Measurements from ENCODE around the gene HVCN1. TPM values are rescaled to one million over a fixed set of nuclear protein-coding genes. Genes with fewer than 3 reads are reported as not detected.
"Not testable (repeated sequence)": the region's sequence is repeated elsewhere in the genome, so short reads cannot be mapped to it uniquely, and the experiment has no call there.

HVCN1 gene
- total RNA-seq, 2 experiments from 2014 or later = 16.0 to 18.7 TPM

GRCh38 chr12:110619534-110619953, 69.4 kb downstream of the HVCN1 start:
- Mint-ChIP-seq H3K9me3 (no peaks in the 10 kb centered on the region), H3K27me3 (no peaks in the 10 kb centered on the region), H3K4me3 (no peak overlapping the region), H3K27ac (no peak overlapping the region), H3K4me1 (peaks cover 8% of the 10 kb centered on the region), H3K36me3 (ENCODE audit: low read depth) (no peaks in the 10 kb centered on the region)
- ChIA-PET POLR2A (no interaction called here), CTCF (interaction anchor here (0.7 kb wide), 1 partner anchor 14 kb away, joined by 3 read pairs; no protein-coding TSS in a partner anchor)
- DNase-seq = peak; percentile 14

GRCh38 chr12:110616471-110617115, 72.3 kb downstream of the HVCN1 start:
- POLR2A ChIA-PET = no interaction called here
- Mint-ChIP-seq H3K4me3 (no peak overlapping the region), H3K4me1 (peaks cover 16% of the 10 kb centered on the region), H3K27ac (no peak overlapping the region), H3K27me3 (no peaks in the 10 kb centered on the region), H3K36me3 (ENCODE audit: low read depth) (no peaks in the 10 kb centered on the region), H3K9me3 (no peaks in the 10 kb centered on the region)
- CTCF ChIA-PET = interaction anchor here (0.9 to 3.9 kb wide), 3 partner anchors 8 to 148 kb away, joined by 3 to 16 read pairs (median 5); partner anchors contain the start of genes FAM216A and GPN3
- no peak for DNase-seq

GRCh38 chr12:110615171-110615570, 73.7 kb downstream of the HVCN1 start:
- no peak overlapping the region for H3K27ac Mint-ChIP-seq
- CTCF ChIA-PET = interaction anchor here (0.9 to 3.9 kb wide), 6 partner anchors 9 to 165 kb away, joined by 3 to 16 read pairs (median 6); partner anchors contain the start of genes ARPC3, FAM216A and GPN3

GRCh38 chr12:110613771-110614684, 74.9 kb downstream of the HVCN1 start, which contains the start of gene TCTN1:
TCTN1 (plus strand) TSS chr12:110614129; CDS start chr12:110614183, 54 bp downstream.
- Mint-ChIP-seq H3K9me3 (no peaks in the 10 kb centered on the region), H3K27ac (peak within 1 kb of the TSS; percentile 93), H3K36me3 (ENCODE audit: low read depth) (no peaks in the 10 kb centered on the region), H3K27me3 (no peaks in the 10 kb centered on the region), H3K4me1 (peaks cover 15% of the 10 kb centered on the region), H3K4me3 (peak within 1 kb of the TSS; percentile 83)
- CTCF ChIA-PET = interaction anchor here (0.7 to 3.9 kb wide), 13 partner anchors 8 to 164 kb away, joined by 3 to 16 read pairs (median 5); partner anchors contain the start of genes ARPC3, FAM216A and GPN3
- peak; percentile 98 for DNase-seq
- POLR2A ChIA-PET = interaction anchor here (0.6 to 1.1 kb wide), 3 partner anchors 8 to 113 kb away, joined by 4 to 7 read pairs (median 5); partner anchors contain the start of gene VPS29

More at GRCh38 chr12:110615171-110615570, 73.7 kb downstream of the HVCN1 start:
- Mint-ChIP-seq H3K36me3 (ENCODE audit: low read depth) (no peaks in the 10 kb centered on the region), H3K27me3 (no peaks in the 10 kb centered on the region), H3K9me3 (no peaks in the 10 kb centered on the region), H3K4me3 (peak overlapping the region; percentile 49), H3K4me1 (peaks cover 23% of the 10 kb centered on the region)
- no peak for DNase-seq
- POLR2A ChIA-PET = no interaction called here

- Mint-ChIP-seq H3K9me3 (no peaks in the 10 kb centered on the region), H3K27me3 (no peaks in the 10 kb centered on the region), H3K36me3 (ENCODE audit: low read depth) (no peaks in the 10 kb centered on the region), H3K27ac (peak overlapping the region; percentile 93), H3K4me1 (peaks cover 15% of the 10 kb centered on the region), H3K4me3 (peak overlapping the region; percentile 83)
- CTCF ChIA-PET = interaction anchor here (0.9 to 3.9 kb wide), 10 partner anchors 11 to 163 kb away, joined by 3 to 16 read pairs (median 6); partner anchors contain the start of genes ARPC3, FAM216A and GPN3
- DNase-seq = no peak
- POLR2A ChIA-PET = interaction anchor here (0.6 to 1.1 kb wide), 3 partner anchors 7 to 112 kb away, joined by 4 to 7 read pairs (median 5); partner anchors contain the start of gene VPS29
Measured at GRCh38 chr12:110613071-110613770, 75.7 kb downstream of the HVCN1 start.

GRCh38 chr12:110606253-110606611, 82.7 kb downstream of the HVCN1 start:
- H3K4me3 Mint-ChIP-seq = peak overlapping the region; percentile 73
- DNase-seq = no peak
- peaks cover 24% of the 10 kb centered on the region for H3K4me1 Mint-ChIP-seq
- H3K27me3 Mint-ChIP-seq = no peaks in the 10 kb centered on the region
- POLR2A ChIA-PET = interaction anchor here (0.7 kb wide), 1 partner anchor 8 kb away, joined by 5 read pairs; the partner anchor contains the start of gene TCTN1
- peak overlapping the region; percentile 92 for H3K27ac Mint-ChIP-seq
- no peaks in the 10 kb centered on the region for H3K36me3 Mint-ChIP-seq (ENCODE audit: low read depth)
- H3K9me3 Mint-ChIP-seq = no peaks in the 10 kb centered on the region
- CTCF ChIA-PET = interaction anchor here (0.6 to 3.1 kb wide), 8 partner anchors 9 to 506 kb away, joined by 3 to 19 read pairs (median 4); partner anchors contain the start of genes ARPC3 and FAM216A

- not testable (repeated sequence) for H3K4me3 Mint-ChIP-seq; H3K36me3 Mint-ChIP-seq (ENCODE audit: low read depth); H3K27me3 Mint-ChIP-seq; H3K9me3 Mint-ChIP-seq
- Mint-ChIP-seq H3K4me1 (peaks cover 26% of the 10 kb centered on the region), H3K27ac (peak overlapping the region; percentile 55)
- peak; percentile 71 for DNase-seq
- ChIA-PET CTCF (interaction anchor here (0.8 to 5.7 kb wide), 28 partner anchors 8 to 225 kb away, joined by 3 to 68 read pairs (median 4); partner anchors contain the start of genes ARPC3, FAM216A, GPN3 and TCTN1), POLR2A (interaction anchor here (0.6 kb wide), 1 partner anchor 133 kb away, joined by 3 read pairs; no protein-coding TSS in a partner anchor)
Measured at GRCh38 chr12:110602085-110602814, 86.7 kb downstream of the HVCN1 start.

- no peak overlapping the region for H3K4me3 Mint-ChIP-seq
- H3K27ac Mint-ChIP-seq = no peak overlapping the region
- no peaks in the 10 kb centered on the region for H3K36me3 Mint-ChIP-seq (ENCODE audit: low read depth)
- peaks cover 16% of the 10 kb centered on the region for H3K4me1 Mint-ChIP-seq
- ChIA-PET CTCF (interaction anchor here (0.6 to 5.7 kb wide), 24 partner anchors 10 to 326 kb away, joined by 3 to 68 read pairs (median 4); partner anchors contain the start of genes ARPC3, FAM216A, GPN3 and TCTN1), POLR2A (no interaction called here)
- no peaks in the 10 kb centered on the region for H3K9me3 Mint-ChIP-seq
- DNase-seq = no peak
- no peaks in the 10 kb centered on the region for H3K27me3 Mint-ChIP-seq
Measured at GRCh38 chr12:110600254-110600653, 88.7 kb downstream of the HVCN1 start.

GRCh38 chr12:110599334-110599733, 89.6 kb downstream of the HVCN1 start:
- H3K27ac Mint-ChIP-seq = peak overlapping the region; percentile 14
- H3K4me1 Mint-ChIP-seq = peaks cover 14% of the 10 kb centered on the region
- CTCF ChIA-PET = interaction anchor here (0.7 to 5.7 kb wide), 8 partner anchors 9 to 325 kb away, joined by 3 to 68 read pairs (median 7); partner anchors contain the start of genes ARPC3 and TCTN1
- no peak overlapping the region for H3K4me3 Mint-ChIP-seq
- no peaks in the 10 kb centered on the region for H3K27me3 Mint-ChIP-seq
- POLR2A ChIA-PET = no interaction called here
- no peaks in the 10 kb centered on the region for H3K9me3 Mint-ChIP-seq
- H3K36me3 Mint-ChIP-seq (ENCODE audit: low read depth) = no peaks in the 10 kb centered on the region
- DNase-seq = no peak

Measured in activated CD4-positive, alpha-beta T cell treated with anti-CD3 and anti-CD28 coated beads, Interleukin-2, amount 10 ng/mL, durations not matched to agents 7 days and 5 days (primary cell).